Endothelial cell of umbilical vein (primary cell): Measurements from ENCODE around the gene EMD. TPM values are rescaled to one million over a fixed set of nuclear protein-coding genes. Genes with fewer than 3 reads are reported as not detected.

ENCODE experiments used
- BruUV-seq: library from RNA; stranded (reverse); fragments of 400-500 nt; replicated peaks from 2 replicates; lab custom pipeline; 2021; lab: Mats Ljungman, UMichigan
- CTCF ChIA-PET: fragments of 300-600, 350-600 bp; sonication (Branson Sonifier 250); formaldehyde crosslinking; loops from one replicate; lab custom pipeline; 2021; ENCODE audit warnings: antibody characterized with exemption, inconsistent platforms; lab: Charles Lee
- POLR2A ChIA-PET: fragments of 300-600, 350-600 bp; sonication (Branson Sonifier 250); formaldehyde crosslinking; loops from one replicate; lab custom pipeline; 2021; ENCODE audit warnings: antibody characterized with exemption, inconsistent platforms; lab: Charles Lee
- DNase-seq: peaks from one replicate; pipeline ENCODE4 v3.0.0-alpha.2; 2011; ENCODE audit warnings: low read depth, low spot score
- FAIRE-seq: peaks from 2 replicates; lab custom pipeline; 2011; peaks lifted over from hg19 to GRCh38; lab: Jason Lieb, UNC
- H2AFZ ChIP-seq: 2 replicates; pipeline ENCODE4 v1.6.0; 2012; ENCODE audit warnings: low read depth, low read length, control low read depth, inconsistent platforms
- H3K27ac ChIP-seq: 2 replicates; pipeline ENCODE4 v1.5.1; 2011; ENCODE audit warnings: low read depth, mild to moderate bottlenecking, control low read depth, low read length, moderate library complexity; ENCODE audit not compliant: insufficient read depth
- H3K27me3 ChIP-seq, 2 experiments: 2 replicates each; pipeline versions ENCODE4 v1.6.0 to v1.6.1; 2011; ENCODE audit warnings: low read length in 2 of 2, mixed read lengths in 1 of 2; ENCODE audit not compliant: control insufficient read depth in 2 of 2, insufficient read depth in 2 of 2
- H3K36me3 ChIP-seq, 2 experiments: 2 replicates in 1 of 2; 3 replicates in 1 of 2; pipeline ENCODE4 v1.5.1; 2011; ENCODE audit warnings: low read length in 2 of 2, mild to moderate bottlenecking in 1 of 2, moderate library complexity in 1 of 2; ENCODE audit not compliant: control insufficient read depth in 2 of 2, insufficient read depth in 2 of 2; ENCODE audit errors: extremely low read depth in 1 of 2
- H3K4me1 ChIP-seq: 3 replicates; pipeline ENCODE4 v1.5.1; 2011; ENCODE audit warnings: mild to moderate bottlenecking, low read length; ENCODE audit not compliant: control insufficient read depth, insufficient read depth; ENCODE audit errors: extremely low read depth
- H3K4me2 ChIP-seq: 2 replicates; pipeline ENCODE4 v1.6.1; 2011; ENCODE audit warnings: low read length, control low read depth, mixed read lengths; ENCODE audit not compliant: insufficient read depth
- H3K4me3 ChIP-seq, 3 experiments: fragments of 200-600 bp in 1 of 3; sonication (generic), shearing (Covaris generic) in 1 of 3; replicated peaks in 1 of 3; 2 replicates each; pipeline ENCODE4 v1.5.1; 2011 to 2016; ENCODE audit warnings: control low read depth in 3 of 3, low read length in 3 of 3, mild to moderate bottlenecking in 2 of 3, inconsistent platforms in 1 of 3, low read depth in 1 of 3, moderate library complexity in 1 of 3; ENCODE audit not compliant: insufficient read depth in 1 of 3
- H3K79me2 ChIP-seq: 2 replicates; pipeline ENCODE4 v1.6.0; 2012; ENCODE audit warnings: low read length, inconsistent platforms; ENCODE audit not compliant: control insufficient read depth, insufficient read depth
- H3K9ac ChIP-seq: replicated peaks from 2 replicates; pipeline ENCODE3; 2011; ENCODE audit warnings: low read length, control low read depth; ENCODE audit not compliant: insufficient read depth; ENCODE audit errors: extremely low read depth
- H3K9me1 ChIP-seq: replicated peaks from 3 replicates; pipeline ENCODE4 v1.6.0; 2011; ENCODE audit warnings: mild to moderate bottlenecking, low read length; ENCODE audit not compliant: control insufficient read depth, insufficient read depth; ENCODE audit errors: extremely low read depth
- H3K9me3 ChIP-seq: replicated peaks from 2 replicates; pipeline ENCODE4 v1.5.1; 2012; ENCODE audit warnings: low read length, inconsistent platforms; ENCODE audit not compliant: control insufficient read depth, insufficient read depth
- H4K20me1 ChIP-seq: replicated peaks from 2 replicates; pipeline ENCODE3; 2011; ENCODE audit warnings: mild to moderate bottlenecking, low read length; ENCODE audit not compliant: control insufficient read depth, insufficient read depth; ENCODE audit errors: extremely low read depth
- EZH2 ChIP-seq: IDR thresholded peaks from 2 replicates; pipeline ENCODE4 v1.6.1; 2012; ENCODE audit warnings: borderline replicate concordance, low read depth, mild to moderate bottlenecking, moderate library complexity, low read length, inconsistent platforms; ENCODE audit not compliant: severe bottlenecking
- FOS ChIP-seq: IDR thresholded peaks from 2 replicates; pipeline ENCODE4 v1.6.1; 2011; ENCODE audit warnings: mild to moderate bottlenecking, low read length, moderate library complexity, borderline replicate concordance; ENCODE audit not compliant: insufficient read depth
- GATA2 ChIP-seq: IDR thresholded peaks from 2 replicates; pipeline ENCODE4 v1.7.0; 2011; ENCODE audit warnings: low read depth, mild to moderate bottlenecking, moderate library complexity, mixed read lengths, low read length; ENCODE audit not compliant: insufficient read length, insufficient read depth
- JUN ChIP-seq: IDR thresholded peaks from 2 replicates; pipeline ENCODE4 v1.6.1; 2011; ENCODE audit warnings: borderline replicate concordance, low read depth; ENCODE audit not compliant: insufficient read length, insufficient read depth
- MYC ChIP-seq: IDR thresholded peaks from one replicate; pipeline ENCODE4 v1.6.1; 2011; ENCODE audit warnings: mild to moderate bottlenecking, low read depth, low read length
- POLR2A ChIP-seq: IDR thresholded peaks from 2 replicates; pipeline ENCODE4 v1.6.1; 2012; ENCODE audit warnings: low read depth, mild to moderate bottlenecking, control low read depth, low read length
- POLR2AphosphoS5 ChIP-seq: IDR thresholded peaks from 2 replicates; pipeline ENCODE4 v1.6.1; 2012; ENCODE audit warnings: low read depth, mild to moderate bottlenecking, control low read depth, low read length, moderate library complexity; ENCODE audit not compliant: insufficient read depth
- dilution Hi-C: fragments of 300-500 bp; cut with MboI; formaldehyde crosslinking; loops from one replicate; pipeline ENCODE4 v1.15.0; 2019; ENCODE audit warnings: low sequenced_read_pairs; ENCODE audit not compliant: extremely low pct_ligation_motif_present
- intact Hi-C: fragments of 100-400 bp; cut with micrococcal nuclease; formaldehyde crosslinking; loops from one replicate; pipeline ENCODE4 v1.10.0; 2022
- polyA plus RNA-seq, 4 experiments: library from polyadenylated mRNA; depleted of rRNA in 3 of 4; stranded (reverse) in 3 of 4; unstranded in 1 of 4; fragments of >200 nt; gene quantifications; 2 replicates each; pipeline versions ENCODE4 v1.2.1 to v1.2.3, GENCODE V29; 2011 to 2012; ENCODE audit warnings: missing spikeins in 1 of 4
- total RNA-seq: library from RNA; stranded (reverse); gene quantifications from 2 replicates; pipeline ENCODE4 v1.2.3, GENCODE V29; 2021
- TF ChIP-seq, protein P1 (sequence below), 2 donors: IDR thresholded peaks; 1 replicate in 1 of 2; 2 replicates in 1 of 2; pipeline ENCODE4 v1.5.1; 2011; ENCODE audit warnings: low read length in 2 of 2, mild to moderate bottlenecking in 2 of 2, moderate library complexity in 2 of 2, control low read depth in 1 of 2, inconsistent platforms in 1 of 2, low read depth in 1 of 2; ENCODE audit not compliant: insufficient read depth in 1 of 2; ENCODE audit errors: extremely low read depth in 1 of 2
- TF ChIP-seq, protein P2 (sequence below): IDR thresholded peaks from 2 replicates; pipeline ENCODE4 v1.6.1; 2011; ENCODE audit not compliant: insufficient read depth, insufficient read length

Gene EMD
- total and polyA plus RNA-seq, 2 donors (not counting 3 experiments of a cell fraction or from before 2014, with no cell fraction given), result 50.6 to 76.8 TPM

DNA sequence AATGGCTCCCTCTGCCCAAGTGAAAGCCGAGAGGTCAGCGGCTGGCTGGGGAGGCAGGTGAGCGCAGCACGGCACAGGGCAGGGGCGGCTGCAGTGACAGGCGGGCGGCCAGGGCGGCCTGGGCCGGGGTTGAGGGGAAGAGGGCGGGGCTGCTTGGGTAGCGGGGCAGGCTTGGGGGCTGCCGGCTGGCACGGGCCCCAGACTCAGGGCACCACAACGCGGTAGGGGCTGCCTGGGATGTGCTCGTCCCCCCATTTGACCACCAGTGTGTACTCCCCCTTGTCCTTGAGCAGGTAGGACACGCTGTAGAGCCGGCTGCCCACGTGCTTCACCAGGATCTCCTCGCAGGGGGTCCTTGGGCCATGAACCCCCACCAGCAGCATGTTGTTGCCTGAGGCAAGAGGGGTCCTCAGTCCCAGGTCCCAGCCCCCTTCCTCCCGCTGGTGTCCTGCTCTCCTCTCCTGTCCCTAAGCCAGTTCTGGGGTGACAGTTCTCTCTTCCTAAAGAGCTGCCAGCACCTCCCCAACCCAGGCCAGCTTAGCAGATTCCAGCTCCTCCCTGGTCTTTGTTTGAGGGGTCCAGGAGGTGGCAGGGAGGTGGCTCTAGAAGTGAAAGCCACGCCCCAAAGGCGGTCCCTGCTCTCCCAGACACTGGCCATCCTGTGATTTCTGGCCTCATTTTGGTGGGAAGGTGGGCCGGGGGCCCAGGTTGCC lies 30.3 kb upstream of the EMD start:
- Histone ChIP-seq H2AFZ (no peak overlapping the region), H3K36me3 (peaks cover 5 to 51% of the 10 kb centered on the region in 2 experiments), H3K9ac (no peak overlapping the region), H3K4me3 (no peak overlapping the region), H3K27me3 (no peaks in the 10 kb centered on the region), H4K20me1 (no peaks in the 10 kb centered on the region), H3K4me2 (no peak overlapping the region), H3K9me1 (no peaks in the 10 kb centered on the region), H3K79me2 (no peaks in the 10 kb centered on the region), H3K9me3 (no peaks in the 10 kb centered on the region), H3K27ac (no peak overlapping the region), H3K4me1 (no peaks in the 10 kb centered on the region)
- no peak for TF ChIP-seq MYC
- TF ChIP-seq GATA2, result no peak
- TF ChIP-seq, protein P1, sequence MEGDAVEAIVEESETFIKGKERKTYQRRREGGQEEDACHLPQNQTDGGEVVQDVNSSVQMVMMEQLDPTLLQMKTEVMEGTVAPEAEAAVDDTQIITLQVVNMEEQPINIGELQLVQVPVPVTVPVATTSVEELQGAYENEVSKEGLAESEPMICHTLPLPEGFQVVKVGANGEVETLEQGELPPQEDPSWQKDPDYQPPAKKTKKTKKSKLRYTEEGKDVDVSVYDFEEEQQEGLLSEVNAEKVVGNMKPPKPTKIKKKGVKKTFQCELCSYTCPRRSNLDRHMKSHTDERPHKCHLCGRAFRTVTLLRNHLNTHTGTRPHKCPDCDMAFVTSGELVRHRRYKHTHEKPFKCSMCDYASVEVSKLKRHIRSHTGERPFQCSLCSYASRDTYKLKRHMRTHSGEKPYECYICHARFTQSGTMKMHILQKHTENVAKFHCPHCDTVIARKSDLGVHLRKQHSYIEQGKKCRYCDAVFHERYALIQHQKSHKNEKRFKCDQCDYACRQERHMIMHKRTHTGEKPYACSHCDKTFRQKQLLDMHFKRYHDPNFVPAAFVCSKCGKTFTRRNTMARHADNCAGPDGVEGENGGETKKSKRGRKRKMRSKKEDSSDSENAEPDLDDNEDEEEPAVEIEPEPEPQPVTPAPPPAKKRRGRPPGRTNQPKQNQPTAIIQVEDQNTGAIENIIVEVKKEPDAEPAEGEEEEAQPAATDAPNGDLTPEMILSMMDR (IDR thresholded peaks at IDR 0.05; ENCODE audit: extremely low read depth in 1 of 2, insufficient read depth in 1 of 2, low read depth in 1 of 2, low read length in 2 of 2), result no peak
- no peak for TF ChIP-seq EZH2
- no peak for TF ChIP-seq POLR2AphosphoS5
- no peak for TF ChIP-seq POLR2A
- TF ChIP-seq, protein P2, sequence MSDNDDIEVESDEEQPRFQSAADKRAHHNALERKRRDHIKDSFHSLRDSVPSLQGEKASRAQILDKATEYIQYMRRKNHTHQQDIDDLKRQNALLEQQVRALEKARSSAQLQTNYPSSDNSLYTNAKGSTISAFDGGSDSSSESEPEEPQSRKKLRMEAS, result no peak
- TF ChIP-seq FOS, result no peak
- TF ChIP-seq JUN, result no peak
- DNase-seq (no peak), FAIRE-seq (no peak)
- dilution Hi-C loops (no loop called here), intact Hi-C loops (no loop called here)
- CTCF ChIA-PET, result no interaction called here
- POLR2A ChIA-PET, result no interaction called here
- BruUV-seq, result TSS peak; percentile 36
